Osteocyte (in vitro differentiated cells): ENCODE measurements around the gene BAMBI. TPM values are rescaled to one million over a fixed set of nuclear protein-coding genes. Genes with fewer than 3 reads are reported as not detected.

Experiments
- DNase-seq: peaks from one replicate; pipeline ENCODE4 v3.0.0; 2021; ENCODE audit warnings: mixed read lengths; ENCODE audit not compliant: unreplicated experiment; ENCODE audit errors: extremely low spot score
- H3K27ac Mint-ChIP-seq: one replicate; pipeline ENCODE4 v1.8.0; 2021; ENCODE audit warnings: mild to moderate bottlenecking, mixed read lengths; ENCODE audit not compliant: unreplicated experiment
- H3K27me3 Mint-ChIP-seq: one replicate; pipeline ENCODE4 v1.8.0; 2021; ENCODE audit warnings: mixed read lengths; ENCODE audit not compliant: unreplicated experiment
- H3K36me3 Mint-ChIP-seq: one replicate; pipeline ENCODE4 v1.8.0; 2021; ENCODE audit warnings: mixed read lengths; ENCODE audit not compliant: unreplicated experiment
- H3K4me1 Mint-ChIP-seq: one replicate; pipeline ENCODE4 v1.8.0; 2021; ENCODE audit warnings: mixed read lengths; ENCODE audit not compliant: unreplicated experiment
- H3K4me3 Mint-ChIP-seq: one replicate; pipeline ENCODE4 v1.8.0; 2021; ENCODE audit warnings: mild to moderate bottlenecking, moderate library complexity, mixed read lengths; ENCODE audit not compliant: unreplicated experiment
- H3K9me3 Mint-ChIP-seq: one replicate; pipeline ENCODE4 v1.8.0; 2021; ENCODE audit warnings: mixed read lengths; ENCODE audit not compliant: unreplicated experiment
- CTCF ChIP-seq: fragments of 200-600 bp; sonication (generic); IDR thresholded peaks from 2 replicates; pipeline ENCODE4 v1.5.0; 2021; ENCODE audit warnings: antibody characterized with exemption, mild to moderate bottlenecking, moderate library complexity
- total RNA-seq: library from RNA; stranded (reverse); gene quantifications from 2 replicates; pipeline ENCODE4 v1.2.1, GENCODE V29; 2021

Gene BAMBI
- total RNA-seq, 1 donor from 2014 or later: 6.1 TPM

- Mint-ChIP-seq H3K9me3 (no peaks in the 10 kb centered on the region), H3K27ac (peak overlapping the region; percentile 5), H3K4me3 (peak overlapping the region; percentile 80), H3K36me3 (peaks cover 10% of the 10 kb centered on the region), H3K4me1 (peaks cover 41% of the 10 kb centered on the region), H3K27me3 (peaks cover 7% of the 10 kb centered on the region)
- peak; percentile 58 for TF ChIP-seq CTCF
- no peak for DNase-seq
Measured at GRCh38 chr10:28679581-28680357, 2.4 kb downstream of the BAMBI start.

- no peaks in the 10 kb centered on the region for H3K9me3 Mint-ChIP-seq
- TF ChIP-seq CTCF: peak; percentile 2
Measured at GRCh38 chr10:28680358-28680752, 3.0 kb downstream of the BAMBI start.

GRCh38 chr10:28681291-28681763 is 4.0 kb downstream of the BAMBI start:
- Mint-ChIP-seq H3K4me1 (peaks cover 56% of the 10 kb centered on the region), H3K36me3 (peaks cover 10% of the 10 kb centered on the region), H3K9me3 (no peaks in the 10 kb centered on the region), H3K27me3 (no peaks in the 10 kb centered on the region), H3K27ac (peak overlapping the region; percentile 6), H3K4me3 (no peak overlapping the region)
- DNase-seq: no peak
- TF ChIP-seq CTCF: no peak

More at GRCh38 chr10:28680358-28680752, 3.0 kb downstream of the BAMBI start:
- Mint-ChIP-seq H3K27ac (peak overlapping the region; percentile 5), H3K4me1 (peaks cover 46% of the 10 kb centered on the region), H3K4me3 (peak overlapping the region; percentile 80), H3K27me3 (peaks cover 1% of the 10 kb centered on the region), H3K36me3 (peaks cover 10% of the 10 kb centered on the region)
- no peak for DNase-seq

GRCh38 chr10:28681928-28682750 is 4.8 kb downstream of the BAMBI start:
- no peak for TF ChIP-seq CTCF
- H3K27ac Mint-ChIP-seq: no peak overlapping the region
- H3K4me3 Mint-ChIP-seq: no peak overlapping the region
- H3K36me3 Mint-ChIP-seq: peaks cover 13% of the 10 kb centered on the region
- peaks cover 59% of the 10 kb centered on the region for H3K4me1 Mint-ChIP-seq
- H3K9me3 Mint-ChIP-seq: no peaks in the 10 kb centered on the region
- peaks cover 3% of the 10 kb centered on the region for H3K27me3 Mint-ChIP-seq
- no peak for DNase-seq
